ENCODE measurements around the gene ASB16.

GRCh38 chr17:44219616-44220212 lies 49.2 kb downstream of the ASB16 start, which contains the start of gene UBTF:
- TF ChIP-seq CTCF (IDR thresholded peaks at IDR 0.05 in 8 of 11, conservative IDR thresholded peaks at IDR 0.05 in 3 of 11): no peak
- no peak for TF ChIP-seq POLR2A (IDR thresholded peaks at IDR 0.05)
- TF ChIP-seq POLR2AphosphoS5 (IDR thresholded peaks at IDR 0.05): peak; percentile 19 to 45 (median 27)

Data from spleen (tissue), 7 donors.